ENCODE results near the gene COMMD1. TPM values are rescaled to one million over a fixed set of nuclear protein-coding genes. Genes with fewer than 3 reads are reported as not detected.

The COMMD1 gene
- polyA plus RNA-seq, 1 donor from 2014 or later = 69.1 TPM

GRCh38 chr2:62034715-62035114, 129.2 kb downstream of the COMMD1 start:
- no peak overlapping the region for H3K4me2 ChIP-seq (ENCODE audit: low read length)
- H4K20me1 ChIP-seq (ENCODE audit: insufficient read depth) = no peaks in the 10 kb centered on the region
- no peak overlapping the region for H3K27ac ChIP-seq (ENCODE audit: low read length)
- H3K9me2 ChIP-seq (ENCODE audit: insufficient read depth, low read length) = no peaks in the 10 kb centered on the region
- no peak overlapping the region for H3K4me3 ChIP-seq (ENCODE audit: low read length)
- no peaks in the 10 kb centered on the region for H3K9me3 ChIP-seq (ENCODE audit: low read length)
- H3K79me2 ChIP-seq (replicated peaks; ENCODE audit: insufficient read depth, low read length) = no peaks in the 10 kb centered on the region
- no peaks in the 10 kb centered on the region for H3K27me3 ChIP-seq (ENCODE audit: insufficient read depth, low read depth, low read length)
- no peaks in the 10 kb centered on the region for H3F3A ChIP-seq (ENCODE audit: insufficient read depth, low read length, poor library complexity, severe bottlenecking)
- H3K9ac ChIP-seq (ENCODE audit: low read length) = no peak overlapping the region
- H3K36me3 ChIP-seq (ENCODE audit: insufficient read depth, low read length) = no peaks in the 10 kb centered on the region
- no peak overlapping the region for H2AFZ ChIP-seq (ENCODE audit: low read depth, low read length)
- no peak for TF ChIP-seq RAD21 (conservative IDR thresholded peaks at IDR 0.05)
- TF ChIP-seq MXI1 (conservative IDR thresholded peaks at IDR 0.05; ENCODE audit: poor library complexity, severe bottlenecking) = no peak
- TF ChIP-seq REST (IDR thresholded peaks at IDR 0.05; ENCODE audit: borderline replicate concordance) = no peak

GRCh38 chr2:62036229-62036628, 130.8 kb downstream of the COMMD1 start:
- H3K9me3 ChIP-seq (ENCODE audit: low read length) = no peaks in the 10 kb centered on the region
- no peaks in the 10 kb centered on the region for H3K27me3 ChIP-seq (ENCODE audit: insufficient read depth, low read depth, low read length)
- no peak overlapping the region for H3K4me2 ChIP-seq (ENCODE audit: low read length)
- TF ChIP-seq REST (IDR thresholded peaks at IDR 0.05; ENCODE audit: borderline replicate concordance) = no peak
- TF ChIP-seq RAD21 (conservative IDR thresholded peaks at IDR 0.05) = no peak
- no peaks in the 10 kb centered on the region for H3K36me3 ChIP-seq (ENCODE audit: insufficient read depth, low read length)
- no peaks in the 10 kb centered on the region for H3F3A ChIP-seq (ENCODE audit: insufficient read depth, low read length, poor library complexity, severe bottlenecking)
- H3K9me2 ChIP-seq (ENCODE audit: insufficient read depth, low read length) = no peaks in the 10 kb centered on the region
- no peak overlapping the region for H2AFZ ChIP-seq (ENCODE audit: low read depth, low read length)
- no peak overlapping the region for H3K9ac ChIP-seq (ENCODE audit: low read length)
- no peaks in the 10 kb centered on the region for H3K79me2 ChIP-seq (replicated peaks; ENCODE audit: insufficient read depth, low read length)
- no peak overlapping the region for H3K27ac ChIP-seq (ENCODE audit: low read length)
- H4K20me1 ChIP-seq (ENCODE audit: insufficient read depth) = no peaks in the 10 kb centered on the region
- H3K4me3 ChIP-seq (ENCODE audit: low read length) = no peak overlapping the region

- H3K36me3 ChIP-seq (ENCODE audit: insufficient read depth, low read length) = no peaks in the 10 kb centered on the region
- no peak overlapping the region for H3K4me3 ChIP-seq (ENCODE audit: low read length)
- H3K27ac ChIP-seq (ENCODE audit: low read length) = no peak overlapping the region
- H3K9ac ChIP-seq (ENCODE audit: low read length) = no peak overlapping the region
- TF ChIP-seq CTCF (IDR thresholded peaks at IDR 0.05; ENCODE audit: poor library complexity, severe bottlenecking) (no peak), REST (IDR thresholded peaks at IDR 0.05; ENCODE audit: borderline replicate concordance) (no peak), SMC3 (conservative IDR thresholded peaks at IDR 0.05; ENCODE audit: poor library complexity) (no peak), EZH2 (IDR thresholded peaks at IDR 0.05; ENCODE audit: borderline replicate concordance, insufficient read depth, low read length, poor library complexity, severe bottlenecking) (no peak), TAF1 (IDR thresholded peaks at IDR 0.05; ENCODE audit: low read depth) (no peak), POLR2AphosphoS5 (IDR thresholded peaks at IDR 0.05) (no peak), MXI1 (conservative IDR thresholded peaks at IDR 0.05; ENCODE audit: poor library complexity, severe bottlenecking) (no peak), EP300 (conservative IDR thresholded peaks at IDR 0.05; ENCODE audit: poor library complexity, severe bottlenecking) (no peak), RAD21 (conservative IDR thresholded peaks at IDR 0.05) (no peak)
- H3K27me3 ChIP-seq (ENCODE audit: insufficient read depth, low read depth, low read length) = no peaks in the 10 kb centered on the region
- no peaks in the 10 kb centered on the region for H3K9me3 ChIP-seq (ENCODE audit: low read length)
- no peaks in the 10 kb centered on the region for H3F3A ChIP-seq (ENCODE audit: insufficient read depth, low read length, poor library complexity, severe bottlenecking)
- no peaks in the 10 kb centered on the region for H4K20me1 ChIP-seq (ENCODE audit: insufficient read depth)
- no peak overlapping the region for H3K4me2 ChIP-seq (ENCODE audit: low read length)
- H3K79me2 ChIP-seq (replicated peaks; ENCODE audit: insufficient read depth, low read length) = no peaks in the 10 kb centered on the region
- H3K9me2 ChIP-seq (ENCODE audit: insufficient read depth, low read length) = no peaks in the 10 kb centered on the region
- no peak overlapping the region for H2AFZ ChIP-seq (ENCODE audit: low read depth, low read length)
Observed at GRCh38 chr2:62036761-62037250, 131.3 kb downstream of the COMMD1 start.
